Measurements from ENCODE around the gene FCRL2. TPM values are rescaled to one million over a fixed set of nuclear protein-coding genes. Genes with fewer than 3 reads are reported as not detected.

The FCRL2 gene, protein sequence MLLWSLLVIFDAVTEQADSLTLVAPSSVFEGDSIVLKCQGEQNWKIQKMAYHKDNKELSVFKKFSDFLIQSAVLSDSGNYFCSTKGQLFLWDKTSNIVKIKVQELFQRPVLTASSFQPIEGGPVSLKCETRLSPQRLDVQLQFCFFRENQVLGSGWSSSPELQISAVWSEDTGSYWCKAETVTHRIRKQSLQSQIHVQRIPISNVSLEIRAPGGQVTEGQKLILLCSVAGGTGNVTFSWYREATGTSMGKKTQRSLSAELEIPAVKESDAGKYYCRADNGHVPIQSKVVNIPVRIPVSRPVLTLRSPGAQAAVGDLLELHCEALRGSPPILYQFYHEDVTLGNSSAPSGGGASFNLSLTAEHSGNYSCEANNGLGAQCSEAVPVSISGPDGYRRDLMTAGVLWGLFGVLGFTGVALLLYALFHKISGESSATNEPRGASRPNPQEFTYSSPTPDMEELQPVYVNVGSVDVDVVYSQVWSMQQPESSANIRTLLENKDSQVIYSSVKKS
- total RNA-seq: not detected in 2 replicates

DNA sequence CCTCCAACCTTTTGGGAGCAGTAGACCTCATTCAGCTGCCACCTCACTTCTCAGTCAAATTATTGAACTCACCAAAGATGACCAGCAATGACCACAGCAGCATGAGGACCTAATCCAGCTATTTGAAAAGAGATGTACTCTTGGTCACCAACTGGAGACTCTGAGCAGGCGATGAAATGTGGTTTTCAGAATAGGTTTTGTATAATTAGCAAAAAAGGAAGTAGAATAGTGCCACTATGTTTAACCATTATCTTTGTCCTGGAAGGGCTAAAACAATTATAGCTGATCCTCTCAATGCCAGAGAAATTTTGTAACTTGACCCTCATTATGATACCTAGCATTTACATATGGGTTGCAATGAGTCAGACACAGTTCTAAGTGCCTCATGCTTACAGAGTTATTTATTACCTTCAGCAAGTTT is at the start of gene FCRL2:
FCRL2 (minus strand) TSS at position 162 of the 421 bp plus-strand sequence; CDS start at position 103, 59 bp downstream.

DNA sequence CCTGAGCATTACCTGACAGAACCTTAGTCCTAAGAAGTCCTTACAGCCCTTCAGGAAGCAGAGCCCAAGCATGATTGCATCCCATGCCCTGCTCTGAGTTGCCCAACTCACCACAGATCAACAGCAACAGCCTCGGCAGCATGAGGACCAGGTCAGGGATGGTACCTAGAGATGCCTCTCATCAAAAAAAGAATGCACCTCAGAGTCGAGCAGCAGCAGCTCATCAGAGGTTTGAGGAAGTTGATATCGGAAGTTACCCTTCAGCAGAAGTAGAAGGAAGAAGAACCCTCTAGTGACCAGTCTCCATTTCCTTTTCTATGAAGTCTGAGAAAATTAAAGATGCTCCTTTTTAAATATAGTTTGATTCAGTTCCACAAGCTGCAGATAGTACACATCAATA is 43.0 kb upstream of the FCRL2 start, which contains the start of gene FCRL1:
FCRL1 (minus strand) TSS at position 225 of the 400 bp plus-strand sequence; CDS start at position 142, 83 bp downstream.

DNA sequence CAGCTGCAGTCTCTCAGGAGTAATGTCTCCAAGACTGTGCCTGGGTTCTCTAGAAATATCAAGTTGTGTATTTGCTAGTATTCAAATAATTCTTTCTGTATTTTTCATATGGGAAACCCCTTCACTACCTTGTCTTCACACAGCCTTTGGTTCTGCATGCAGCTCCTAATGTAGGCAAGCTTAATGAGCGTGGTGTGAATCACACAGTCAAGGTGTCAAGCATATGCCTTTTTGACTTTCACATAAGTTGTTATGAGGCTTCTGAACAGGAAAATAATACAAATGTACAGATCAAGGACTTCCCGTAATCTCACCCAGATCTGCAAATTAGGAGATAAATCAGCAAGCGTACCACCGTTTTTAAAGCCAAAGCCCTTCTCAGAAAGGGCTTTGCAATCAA is 76.2 kb downstream of the FCRL2 start, which contains the start of gene FCRL3:
FCRL3 (minus strand) TSS at position 38 of the 400 bp plus-strand sequence. CDS start 280 bp downstream, outside the sequence.

Other genes with a start within 250 kb of the FCRL2 start
- gene FCRL5, start 224.6 kb downstream of the FCRL2 start, total RNA-seq: not detected in 2 replicates
- not detected in 2 replicates for gene FCRL4, start 179.0 kb downstream of the FCRL2 start, total RNA-seq
- not detected in 2 replicates for gene FCRL3, start 76.4 kb downstream of the FCRL2 start, total RNA-seq
- not detected in 2 replicates for gene FCRL1, start 43.0 kb upstream of the FCRL2 start, total RNA-seq
- gene CD5L, start 64.7 kb upstream of the FCRL2 start, total RNA-seq: not detected in 2 replicates
- 59.0 and 65.7 TPM in 2 replicates for gene KIRREL1, start 216.5 kb upstream of the FCRL2 start, total RNA-seq

All from myometrial cell (primary cell).